Fibroblast of lung (primary cell): ENCODE measurements around the gene ATP10A.

Source experiments
- EZH2 ChIP-seq: IDR thresholded peaks from 2 replicates; pipeline ENCODE4 v1.5.1; 2012; ENCODE audit warnings: low read length, control low read depth, mild to moderate bottlenecking; ENCODE audit errors: missing control alignments
- TF ChIP-seq, protein P1 (sequence below), 2 donors: IDR thresholded peaks in 1 of 2; conservative IDR thresholded peaks in 1 of 2; 1 replicate in 1 of 2; 2 replicates in 1 of 2; pipeline ENCODE4 v1.5.1; 2011 to 2012; ENCODE audit warnings: low read length in 2 of 2, control low read depth in 1 of 2, inconsistent platforms in 1 of 2, low read depth in 1 of 2, mild to moderate bottlenecking in 1 of 2

- TF ChIP-seq, protein P1, sequence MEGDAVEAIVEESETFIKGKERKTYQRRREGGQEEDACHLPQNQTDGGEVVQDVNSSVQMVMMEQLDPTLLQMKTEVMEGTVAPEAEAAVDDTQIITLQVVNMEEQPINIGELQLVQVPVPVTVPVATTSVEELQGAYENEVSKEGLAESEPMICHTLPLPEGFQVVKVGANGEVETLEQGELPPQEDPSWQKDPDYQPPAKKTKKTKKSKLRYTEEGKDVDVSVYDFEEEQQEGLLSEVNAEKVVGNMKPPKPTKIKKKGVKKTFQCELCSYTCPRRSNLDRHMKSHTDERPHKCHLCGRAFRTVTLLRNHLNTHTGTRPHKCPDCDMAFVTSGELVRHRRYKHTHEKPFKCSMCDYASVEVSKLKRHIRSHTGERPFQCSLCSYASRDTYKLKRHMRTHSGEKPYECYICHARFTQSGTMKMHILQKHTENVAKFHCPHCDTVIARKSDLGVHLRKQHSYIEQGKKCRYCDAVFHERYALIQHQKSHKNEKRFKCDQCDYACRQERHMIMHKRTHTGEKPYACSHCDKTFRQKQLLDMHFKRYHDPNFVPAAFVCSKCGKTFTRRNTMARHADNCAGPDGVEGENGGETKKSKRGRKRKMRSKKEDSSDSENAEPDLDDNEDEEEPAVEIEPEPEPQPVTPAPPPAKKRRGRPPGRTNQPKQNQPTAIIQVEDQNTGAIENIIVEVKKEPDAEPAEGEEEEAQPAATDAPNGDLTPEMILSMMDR (conservative IDR thresholded peaks at IDR 0.05 in 1 of 2, IDR thresholded peaks at IDR 0.05 in 1 of 2; ENCODE audit: low read depth in 1 of 2, low read length in 2 of 2) = no peak
- no peak for TF ChIP-seq EZH2
Measured at GRCh38 chr15:25724899-25725298, 138.2 kb downstream of the ATP10A start.
